Measurements from ENCODE around the gene ATG4D. TPM values are rescaled to one million over a fixed set of nuclear protein-coding genes. Genes with fewer than 3 reads are reported as not detected.

ATG4D gene
- total and polyA plus RNA-seq, 2 of the 4 experiments (the other 2 are of a cell fraction) = 8.2 to 21.8 TPM

DNA sequence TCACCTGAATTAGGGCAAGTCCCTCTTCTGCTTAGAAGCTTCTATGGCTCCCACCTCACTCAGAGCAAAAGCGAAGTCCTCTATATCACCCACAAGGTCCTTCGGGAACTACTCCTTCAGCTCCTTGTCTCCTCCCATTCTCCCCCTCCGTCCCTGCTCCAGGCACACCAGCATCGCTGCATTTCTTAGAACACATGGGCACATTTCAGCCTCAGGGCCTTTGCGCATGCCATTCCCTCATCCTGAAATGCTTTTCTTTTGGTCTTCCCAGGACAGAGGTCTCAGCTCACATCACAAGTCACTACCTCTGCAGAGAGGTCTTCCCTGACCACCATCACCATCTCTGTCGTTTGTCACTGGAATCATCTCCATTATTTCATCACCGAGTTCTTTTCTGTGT is 30.5 kb upstream of the ATG4D start:
- POLR2A ChIA-PET (ENCODE audit: unreplicated experiment) = no interaction called here
- dilution Hi-C loops (cut with HindIII; ENCODE audit: low sequenced_read_pairs, unreplicated experiment) = no loop called here
- H2AK9ac ChIP-seq (replicated peaks; ENCODE audit: low read depth, low read length, poor library complexity) = no peak overlapping the region

More for the DNA sequence above, 30.5 kb upstream of the ATG4D start:
- CTCF ChIA-PET = no interaction called here
- Histone ChIP-seq H3K9me1 (ENCODE audit: insufficient read depth, low read length) (no peaks in the 10 kb centered on the region), H2BK120ac (ENCODE audit: low read depth, low read length) (no peak overlapping the region), H2BK15ac (ENCODE audit: low read depth, low read length) (no peak overlapping the region), H3K9me3 (ENCODE audit: control insufficient read depth, insufficient read depth, low read length) (no peaks in the 10 kb centered on the region), H4K91ac (ENCODE audit: insufficient read depth, low read depth, low read length) (no peak overlapping the region), H3K56ac (ENCODE audit: extremely low read depth, insufficient read depth, low read length) (no peak overlapping the region), H3K14ac (replicated peaks; ENCODE audit: low read depth, low read length) (no peak overlapping the region), H4K5ac (ENCODE audit: low read depth, low read length) (no peak overlapping the region), H4K20me1 (ENCODE audit: insufficient read depth, low read length) (no peaks in the 10 kb centered on the region), H2AK5ac (ENCODE audit: low read depth, low read length) (no peak overlapping the region), H3K27me3 (ENCODE audit: control insufficient read depth, insufficient read depth, low read length) (peaks cover 37% of the 10 kb centered on the region), H3K23ac (ENCODE audit: low read depth, low read length) (no peak overlapping the region), H2BK5ac (ENCODE audit: low read depth, low read length, poor library complexity, severe bottlenecking) (no peak overlapping the region), H3K4me3 (ENCODE audit: insufficient read depth, low read depth, low read length) (no peak overlapping the region), H4K8ac (ENCODE audit: low read depth in 2 of 2, low read length in 2 of 2) (no peak overlapping the region), H2BK20ac (ENCODE audit: low read depth, low read length) (no peak overlapping the region), H2AFZ (replicated peaks; ENCODE audit: low read length, poor library complexity) (no peak overlapping the region), H3K36me3 (ENCODE audit: control insufficient read depth, insufficient read depth, low read length) (no peaks in the 10 kb centered on the region), H3K9ac (ENCODE audit: low read depth, low read length) (no peak overlapping the region), H3K18ac (ENCODE audit: low read depth, low read length) (no peak overlapping the region), H3K27ac (ENCODE audit: insufficient read depth, low read length) (no peak overlapping the region), H3K4me1 (ENCODE audit: control insufficient read depth, insufficient read depth, low read length) (peaks cover 4% of the 10 kb centered on the region), H3K79me1 (ENCODE audit: low read depth in 1 of 2, low read length in 2 of 2) (no peaks in the 10 kb centered on the region), H3K4ac (ENCODE audit: low read depth, low read length) (no peak overlapping the region), H3K4me2 (ENCODE audit: low read depth, low read length) (no peak overlapping the region)
- TF ChIP-seq MAFK (IDR thresholded peaks at IDR 0.05; ENCODE audit: low read depth, low read length) (no peak), MXI1 (IDR thresholded peaks at IDR 0.05; ENCODE audit: borderline replicate concordance, low read depth, low read length) (no peak), FOS (IDR thresholded peaks at IDR 0.05; ENCODE audit: low read depth, low read length) (no peak), MAZ (IDR thresholded peaks at IDR 0.05; ENCODE audit: borderline replicate concordance, low read depth, low read length) (no peak)
- intact Hi-C loops (cut with micrococcal nuclease) = no loop called here
- no TSS peak for BruUV-seq (replicated peaks)
- ATAC-seq (ENCODE audit: low read depth) (no peak), DNase-seq (no peak)
- 71% methylated on average over 7 of the region's 7 CpGs; no CpG with 5 or more reads in 1 of the 2 experiments for WGBS, 2 experiments (ENCODE audit: extremely low coverage in 2 of 2, insufficient read length in 1 of 2)
- in situ Hi-C loops (cut with MboI; ENCODE audit: low sequenced_read_pairs) = no loop called here
